Fibroblast of lung (primary cell): ENCODE measurements around the gene BTAF1.
"Not testable (repeated sequence)": the region's sequence is repeated elsewhere in the genome, so short reads cannot be mapped to it uniquely, and the experiment has no call there.

Source experiments
- EZH2 ChIP-seq: IDR thresholded peaks from 2 replicates; pipeline ENCODE4 v1.5.1; 2012; ENCODE audit warnings: low read length, control low read depth, mild to moderate bottlenecking; ENCODE audit errors: missing control alignments
- TF ChIP-seq, protein P1 (sequence below), 2 donors: IDR thresholded peaks in 1 of 2; conservative IDR thresholded peaks in 1 of 2; 1 replicate in 1 of 2; 2 replicates in 1 of 2; pipeline ENCODE4 v1.5.1; 2011 to 2012; ENCODE audit warnings: low read length in 2 of 2, control low read depth in 1 of 2, inconsistent platforms in 1 of 2, low read depth in 1 of 2, mild to moderate bottlenecking in 1 of 2

GRCh38 chr10:92025340-92025739, 101.8 kb downstream of the BTAF1 start:
- TF ChIP-seq, protein P1, sequence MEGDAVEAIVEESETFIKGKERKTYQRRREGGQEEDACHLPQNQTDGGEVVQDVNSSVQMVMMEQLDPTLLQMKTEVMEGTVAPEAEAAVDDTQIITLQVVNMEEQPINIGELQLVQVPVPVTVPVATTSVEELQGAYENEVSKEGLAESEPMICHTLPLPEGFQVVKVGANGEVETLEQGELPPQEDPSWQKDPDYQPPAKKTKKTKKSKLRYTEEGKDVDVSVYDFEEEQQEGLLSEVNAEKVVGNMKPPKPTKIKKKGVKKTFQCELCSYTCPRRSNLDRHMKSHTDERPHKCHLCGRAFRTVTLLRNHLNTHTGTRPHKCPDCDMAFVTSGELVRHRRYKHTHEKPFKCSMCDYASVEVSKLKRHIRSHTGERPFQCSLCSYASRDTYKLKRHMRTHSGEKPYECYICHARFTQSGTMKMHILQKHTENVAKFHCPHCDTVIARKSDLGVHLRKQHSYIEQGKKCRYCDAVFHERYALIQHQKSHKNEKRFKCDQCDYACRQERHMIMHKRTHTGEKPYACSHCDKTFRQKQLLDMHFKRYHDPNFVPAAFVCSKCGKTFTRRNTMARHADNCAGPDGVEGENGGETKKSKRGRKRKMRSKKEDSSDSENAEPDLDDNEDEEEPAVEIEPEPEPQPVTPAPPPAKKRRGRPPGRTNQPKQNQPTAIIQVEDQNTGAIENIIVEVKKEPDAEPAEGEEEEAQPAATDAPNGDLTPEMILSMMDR (conservative IDR thresholded peaks at IDR 0.05 in 1 of 2, IDR thresholded peaks at IDR 0.05 in 1 of 2; ENCODE audit: low read depth in 1 of 2, low read length in 2 of 2) = not testable (repeated sequence)
- not testable (repeated sequence) for TF ChIP-seq EZH2
